WTC11 (cell line): ENCODE results near the gene LOC101059915.
"Not testable (repeated sequence)": the region's sequence is repeated elsewhere in the genome, so short reads cannot be mapped to it uniquely, and the experiment has no call there.

Source experiments
- ATAC-seq: fragments of 200-7000 bp; cut with Tn5 transposase; 2 replicates; pipeline ENCODE4 v1.10.0; 2021; ENCODE audit warnings: mild to moderate bottlenecking, moderate library complexity
- CTCF ChIA-PET: fragments of 300-600 bp; sonication (Branson Sonifier 250); formaldehyde crosslinking; loops from one replicate; lab custom pipeline; 2021; ENCODE audit warnings: antibody characterized with exemption; lab: Charles Lee
- POLR2A ChIA-PET: fragments of 350-600 bp; sonication (Branson Sonifier 250); formaldehyde crosslinking; loops from one replicate; lab custom pipeline; 2021; ENCODE audit warnings: antibody characterized with exemption; lab: Charles Lee
- DNase-seq: peaks from one replicate; pipeline ENCODE4 v3.0.0; 2021; ENCODE audit warnings: low spot score
- H3K27ac Mint-ChIP-seq: 2 replicates; pipeline ENCODE4 v1.8.0; 2021; ENCODE audit warnings: mixed read lengths
- H3K27me3 Mint-ChIP-seq: 2 replicates; pipeline ENCODE4 v1.8.0; 2021; ENCODE audit warnings: low read depth, mild to moderate bottlenecking, moderate library complexity, mixed read lengths
- H3K36me3 Mint-ChIP-seq: 2 replicates; pipeline ENCODE4 v1.8.0; 2021; ENCODE audit warnings: mixed read lengths
- H3K4me1 Mint-ChIP-seq: 2 replicates; pipeline ENCODE4 v1.8.0; 2022; ENCODE audit warnings: mixed read lengths
- H3K4me3 Mint-ChIP-seq: 2 replicates; pipeline ENCODE4 v1.8.0; 2021; ENCODE audit warnings: mild to moderate bottlenecking, moderate library complexity, mixed read lengths
- H3K9me3 Mint-ChIP-seq: 2 replicates; pipeline ENCODE4 v1.8.0; 2021; ENCODE audit warnings: mixed read lengths
- CBFB ChIP-seq: sonication (generic); formaldehyde crosslinking; IDR thresholded peaks from 2 replicates; pipeline ENCODE4 v1.8.1; 2022; ENCODE audit warnings: mild to moderate bottlenecking, low read depth, missing genetic modification reagents
- ELF4 ChIP-seq: sonication (generic); formaldehyde crosslinking; IDR thresholded peaks from 2 replicates; pipeline ENCODE4 v1.8.1; 2022; ENCODE audit warnings: low read depth, mild to moderate bottlenecking, moderate library complexity, missing genetic modification reagents
- ESRRA ChIP-seq: sonication (generic); formaldehyde crosslinking; IDR thresholded peaks from 2 replicates; pipeline ENCODE4 v1.8.1; 2022; ENCODE audit warnings: mild to moderate bottlenecking, missing genetic modification reagents, borderline replicate concordance
- FOXK1 ChIP-seq: sonication (generic); formaldehyde crosslinking; IDR thresholded peaks from 2 replicates; pipeline ENCODE4 v1.8.0; 2022; ENCODE audit warnings: mild to moderate bottlenecking, moderate library complexity, missing genetic modification reagents
- GABPB1 ChIP-seq: sonication (generic); formaldehyde crosslinking; IDR thresholded peaks from 2 replicates; pipeline ENCODE4 v1.8.1; 2023; ENCODE audit warnings: mild to moderate bottlenecking, missing genetic modification reagents
- HMGA2 ChIP-seq: fragments of 250-450 bp; sonication (Bioruptor Pico); IDR thresholded peaks from 2 replicates; pipeline ENCODE4 v1.4.0; 2021; ENCODE audit warnings: mild to moderate bottlenecking, moderate library complexity
- KAT7 ChIP-seq: sonication (generic); formaldehyde crosslinking; IDR thresholded peaks from 2 replicates; pipeline ENCODE4 v1.8.1; 2023; ENCODE audit warnings: missing genetic modification reagents, mild to moderate bottlenecking, borderline replicate concordance
- MXD4 ChIP-seq: fragments of 250-450 bp; sonication (Bioruptor Pico); IDR thresholded peaks from 2 replicates; pipeline ENCODE4 v1.8.0; 2021; ENCODE audit warnings: mild to moderate bottlenecking, moderate library complexity, borderline replicate concordance
- NR1H2 ChIP-seq: sonication (generic); formaldehyde crosslinking; IDR thresholded peaks from 2 replicates; pipeline ENCODE4 v1.9.0; 2021; ENCODE audit warnings: mild to moderate bottlenecking, moderate library complexity, missing genetic modification reagents
- SOX15 ChIP-seq: fragments of 250-450 bp; sonication (Bioruptor Pico); IDR thresholded peaks from 2 replicates; pipeline ENCODE4 v1.9.0; 2021; ENCODE audit warnings: mild to moderate bottlenecking
- ZBTB21 ChIP-seq: sonication (generic); formaldehyde crosslinking; IDR thresholded peaks from 2 replicates; pipeline ENCODE4 v1.8.1; 2023; ENCODE audit warnings: mild to moderate bottlenecking, missing genetic modification reagents, borderline replicate concordance
- ZNF121 ChIP-seq: sonication (generic); formaldehyde crosslinking; IDR thresholded peaks from 2 replicates; pipeline ENCODE4 v1.8.0; 2023; ENCODE audit warnings: missing genetic modification reagents
- ZNF232 ChIP-seq: sonication (generic); formaldehyde crosslinking; IDR thresholded peaks from 2 replicates; pipeline ENCODE4 v1.8.0; 2022; ENCODE audit warnings: mild to moderate bottlenecking, missing genetic modification reagents
- ZNF317 ChIP-seq: sonication (generic); formaldehyde crosslinking; IDR thresholded peaks from 2 replicates; pipeline ENCODE4 v1.8.1; 2023; ENCODE audit warnings: low read depth, mild to moderate bottlenecking, moderate library complexity, missing genetic modification reagents, borderline replicate concordance
- ZNF416 ChIP-seq: fragments of 250-450 bp; sonication (Bioruptor Pico); IDR thresholded peaks from 2 replicates; pipeline ENCODE4 v1.9.0; 2021; ENCODE audit warnings: mild to moderate bottlenecking, inconsistent platforms
- TF ChIP-seq, protein P1 (sequence below): fragments of 250-450 bp; sonication (Bioruptor Pico); IDR thresholded peaks from 2 replicates; pipeline ENCODE4 v1.8.0; 2021; ENCODE audit warnings: mild to moderate bottlenecking
- TF ChIP-seq, protein P2 (sequence below): fragments of 200-600 bp; IDR thresholded peaks from 2 replicates; pipeline ENCODE4 v1.8.0; 2022; ENCODE audit warnings: antibody characterized with exemption
- TF ChIP-seq, protein P3 (sequence below): fragments of 250-450 bp; sonication (Bioruptor Pico); IDR thresholded peaks from 2 replicates; pipeline ENCODE4 v1.9.0; 2021; ENCODE audit warnings: mild to moderate bottlenecking
- TF ChIP-seq, protein P4 (sequence below): sonication (generic); formaldehyde crosslinking; IDR thresholded peaks from 2 replicates; pipeline ENCODE4 v1.8.1; 2023; ENCODE audit warnings: mild to moderate bottlenecking, missing genetic modification reagents, moderate library complexity
- TF ChIP-seq, protein P5 (sequence below): fragments of 250-450 bp; sonication (Bioruptor Pico); IDR thresholded peaks from 2 replicates; pipeline ENCODE4 v1.9.0; 2021; ENCODE audit warnings: moderate library complexity, mild to moderate bottlenecking, inconsistent platforms, borderline replicate concordance
- TF ChIP-seq, protein P6 (sequence below): sonication (generic); formaldehyde crosslinking; IDR thresholded peaks from 2 replicates; pipeline ENCODE4 v1.8.1; 2022; ENCODE audit warnings: mild to moderate bottlenecking, moderate library complexity, missing genetic modification reagents

LOC101059915 gene

DNA sequence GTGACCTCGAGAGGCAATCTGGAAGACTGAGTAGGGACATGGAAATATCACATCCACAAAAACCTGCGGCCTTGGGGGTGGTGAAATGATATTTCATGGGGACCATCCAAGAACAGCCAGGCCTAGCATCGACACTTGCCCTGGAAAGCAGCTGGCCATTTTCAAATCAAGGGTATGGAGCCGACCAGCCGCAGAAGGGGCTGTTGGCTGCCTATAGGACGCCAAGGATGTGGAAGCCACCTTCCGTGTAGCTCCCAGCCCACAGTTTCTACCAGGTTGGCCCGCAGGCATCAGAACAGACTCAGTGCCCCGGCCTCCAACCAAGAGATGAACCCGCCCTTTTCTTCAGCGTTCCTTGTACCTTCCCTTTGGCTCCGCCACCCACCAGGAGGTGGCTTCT, 5.4 kb upstream of the LOC101059915 start:
- ChIA-PET POLR2A (no interaction called here), CTCF (no interaction called here)
- peaks cover 2% of the 10 kb centered on the region; the same call in 1 of the 2 replicates for H3K9me3 Mint-ChIP-seq
- no peak overlapping the region for H3K4me3 Mint-ChIP-seq
- ATAC-seq = no peak
- no peaks in the 10 kb centered on the region for H3K4me1 Mint-ChIP-seq
- no peaks in the 10 kb centered on the region for H3K36me3 Mint-ChIP-seq
- H3K27me3 Mint-ChIP-seq = no peaks in the 10 kb centered on the region; the same call in 1 of the 2 replicates
- no peak overlapping the region for H3K27ac Mint-ChIP-seq
- DNase-seq = no peak
- TF ChIP-seq ZBTB21 (CRISPR knock-in tag) = no peak
- TF ChIP-seq CBFB = no peak
- TF ChIP-seq KAT7 (CRISPR knock-in tag) = no peak
- TF ChIP-seq ESRRA (CRISPR knock-in tag) = no peak
- TF ChIP-seq HMGA2 (CRISPR knock-in tag) = no peak
- TF ChIP-seq MXD4 (CRISPR knock-in tag) = no peak
- TF ChIP-seq, protein P1, sequence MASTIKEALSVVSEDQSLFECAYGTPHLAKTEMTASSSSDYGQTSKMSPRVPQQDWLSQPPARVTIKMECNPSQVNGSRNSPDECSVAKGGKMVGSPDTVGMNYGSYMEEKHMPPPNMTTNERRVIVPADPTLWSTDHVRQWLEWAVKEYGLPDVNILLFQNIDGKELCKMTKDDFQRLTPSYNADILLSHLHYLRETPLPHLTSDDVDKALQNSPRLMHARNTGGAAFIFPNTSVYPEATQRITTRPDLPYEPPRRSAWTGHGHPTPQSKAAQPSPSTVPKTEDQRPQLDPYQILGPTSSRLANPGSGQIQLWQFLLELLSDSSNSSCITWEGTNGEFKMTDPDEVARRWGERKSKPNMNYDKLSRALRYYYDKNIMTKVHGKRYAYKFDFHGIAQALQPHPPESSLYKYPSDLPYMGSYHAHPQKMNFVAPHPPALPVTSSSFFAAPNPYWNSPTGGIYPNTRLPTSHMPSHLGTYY = no peak
- no peak for TF ChIP-seq FOXK1 (CRISPR knock-in tag)

DNA sequence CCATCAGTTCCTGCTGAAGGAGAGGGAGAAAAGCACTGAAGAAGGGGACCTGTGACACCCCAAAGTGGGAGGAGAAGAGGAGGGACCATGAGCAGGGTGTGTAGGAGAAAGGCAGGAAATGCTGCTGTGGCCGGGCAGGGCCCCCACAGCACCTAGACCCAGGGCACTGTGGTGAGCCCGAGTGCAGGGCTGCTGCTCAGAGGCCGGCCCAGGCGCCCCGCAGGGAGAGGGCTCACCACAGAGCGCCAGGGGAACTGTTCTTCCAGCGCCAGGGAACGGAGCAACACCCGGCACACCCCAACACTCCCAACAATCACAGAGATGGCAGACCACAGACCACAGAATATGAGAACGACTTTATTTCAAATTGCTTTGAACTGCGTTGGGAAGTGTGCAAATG, 4.7 kb upstream of the LOC101059915 start:
- H3K27ac Mint-ChIP-seq, H3K4me3 Mint-ChIP-seq, ATAC-seq, POLR2A ChIA-PET, DNase-seq, H3K4me1 Mint-ChIP-seq, CTCF ChIA-PET, H3K27me3 Mint-ChIP-seq, H3K36me3 Mint-ChIP-seq, H3K9me3 Mint-ChIP-seq: not testable (repeated sequence)

DNA sequence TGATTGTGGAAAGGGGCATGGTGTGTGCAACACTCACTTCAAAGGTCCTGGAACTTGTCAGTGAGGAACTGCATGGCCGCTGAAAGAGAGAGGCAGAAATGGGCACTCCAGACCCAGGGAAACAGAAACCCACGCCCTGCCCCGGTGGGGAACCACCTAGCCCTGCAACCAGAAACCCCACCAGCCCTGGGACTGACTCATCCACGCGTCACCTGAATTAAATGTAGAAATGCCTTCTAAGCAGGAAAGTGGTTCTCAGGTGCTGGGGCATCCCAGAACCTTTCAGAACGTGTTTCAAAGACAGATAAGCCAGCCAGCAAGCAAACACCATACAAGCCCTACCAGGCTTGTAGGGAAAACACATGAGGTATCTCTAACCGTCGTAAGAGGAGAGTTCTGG, 4.1 kb upstream of the LOC101059915 start:
- DNase-seq, H3K9me3 Mint-ChIP-seq, H3K27me3 Mint-ChIP-seq, H3K4me1 Mint-ChIP-seq, ATAC-seq, POLR2A ChIA-PET, H3K27ac Mint-ChIP-seq, H3K4me3 Mint-ChIP-seq, H3K36me3 Mint-ChIP-seq: not testable (repeated sequence)
- CTCF ChIA-PET = interaction anchor here (0.8 kb wide), 1 partner anchor 11 kb away, joined by 3 read pairs; no protein-coding TSS in a partner anchor

DNA sequence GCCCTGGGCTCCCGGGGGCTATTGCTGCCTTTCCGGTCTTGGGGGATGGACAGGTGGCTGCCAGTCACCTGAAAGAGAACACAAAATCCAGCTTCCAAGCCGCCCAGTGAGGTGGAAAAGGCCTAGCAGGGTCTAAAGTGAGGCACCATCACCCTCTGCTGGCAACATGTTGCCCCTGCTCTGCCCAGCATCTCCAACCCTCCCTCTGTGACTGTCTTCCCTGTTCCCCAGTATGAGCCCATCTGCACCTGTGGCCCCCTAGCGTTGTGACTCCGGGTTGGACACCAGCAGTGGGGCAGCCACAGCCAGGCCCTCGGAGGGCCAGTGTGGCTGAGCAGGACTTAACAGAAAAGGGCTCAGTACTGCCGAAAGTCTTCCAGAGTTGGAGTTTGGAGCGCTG, 3.1 kb upstream of the LOC101059915 start:
- DNase-seq = peak; percentile 64
- H3K27me3 Mint-ChIP-seq, H3K4me3 Mint-ChIP-seq, H3K36me3 Mint-ChIP-seq, H3K27ac Mint-ChIP-seq, H3K9me3 Mint-ChIP-seq, H3K4me1 Mint-ChIP-seq, POLR2A ChIA-PET: not testable (repeated sequence)
- CTCF ChIA-PET = interaction anchor here (0.6 to 0.8 kb wide), 6 partner anchors 12 to 244 kb away, joined by 3 to 8 read pairs (median 4); no protein-coding TSS in a partner anchor
- TF ChIP-seq, protein P2, sequence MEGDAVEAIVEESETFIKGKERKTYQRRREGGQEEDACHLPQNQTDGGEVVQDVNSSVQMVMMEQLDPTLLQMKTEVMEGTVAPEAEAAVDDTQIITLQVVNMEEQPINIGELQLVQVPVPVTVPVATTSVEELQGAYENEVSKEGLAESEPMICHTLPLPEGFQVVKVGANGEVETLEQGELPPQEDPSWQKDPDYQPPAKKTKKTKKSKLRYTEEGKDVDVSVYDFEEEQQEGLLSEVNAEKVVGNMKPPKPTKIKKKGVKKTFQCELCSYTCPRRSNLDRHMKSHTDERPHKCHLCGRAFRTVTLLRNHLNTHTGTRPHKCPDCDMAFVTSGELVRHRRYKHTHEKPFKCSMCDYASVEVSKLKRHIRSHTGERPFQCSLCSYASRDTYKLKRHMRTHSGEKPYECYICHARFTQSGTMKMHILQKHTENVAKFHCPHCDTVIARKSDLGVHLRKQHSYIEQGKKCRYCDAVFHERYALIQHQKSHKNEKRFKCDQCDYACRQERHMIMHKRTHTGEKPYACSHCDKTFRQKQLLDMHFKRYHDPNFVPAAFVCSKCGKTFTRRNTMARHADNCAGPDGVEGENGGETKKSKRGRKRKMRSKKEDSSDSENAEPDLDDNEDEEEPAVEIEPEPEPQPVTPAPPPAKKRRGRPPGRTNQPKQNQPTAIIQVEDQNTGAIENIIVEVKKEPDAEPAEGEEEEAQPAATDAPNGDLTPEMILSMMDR = peak; percentile 49
- peak; percentile 98 for ATAC-seq

DNA sequence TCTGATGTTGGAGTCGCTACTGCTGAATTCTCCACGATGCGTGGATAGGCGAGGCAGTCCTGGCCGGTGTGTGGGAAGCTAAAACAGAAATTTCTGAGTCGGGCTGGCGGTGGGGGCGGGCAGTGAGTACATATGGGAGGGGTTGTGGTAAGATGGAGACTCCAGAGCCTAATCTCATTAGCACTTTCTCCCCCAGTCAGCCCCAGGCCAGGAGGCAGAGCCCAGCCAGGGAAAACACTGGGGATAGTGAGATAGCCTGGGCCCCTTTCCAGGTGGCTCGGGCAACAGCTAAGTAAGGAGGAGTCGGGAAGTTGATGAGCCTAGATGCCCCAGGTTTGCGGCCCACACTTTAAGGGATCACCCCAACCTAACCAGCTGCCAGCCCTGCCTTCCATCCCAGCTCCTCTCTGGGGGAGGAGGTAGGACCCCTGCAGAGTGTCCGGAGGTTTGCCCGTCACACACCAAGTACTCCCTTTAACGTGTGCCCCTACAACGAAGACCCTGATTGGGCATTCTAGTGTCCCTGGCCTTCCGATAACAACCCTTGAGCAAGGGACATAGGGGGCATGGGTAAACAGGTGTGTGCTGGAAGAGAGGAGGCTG, 2.4 kb upstream of the LOC101059915 start:
- H3K27me3 Mint-ChIP-seq = no peaks in the 10 kb centered on the region; the same call in 1 of the 2 replicates
- DNase-seq = no peak
- TF ChIP-seq SOX15 (no peak), ZNF416 (CRISPR knock-in tag) (no peak), CBFB (no peak), ZNF232 (no peak), ZNF121 (CRISPR knock-in tag) (no peak), ELF4 (no peak), MXD4 (CRISPR knock-in tag) (no peak), NR1H2 (CRISPR knock-in tag) (no peak), ZNF317 (no peak), GABPB1 (no peak), HMGA2 (CRISPR knock-in tag) (no peak)
- TF ChIP-seq, protein P3, sequence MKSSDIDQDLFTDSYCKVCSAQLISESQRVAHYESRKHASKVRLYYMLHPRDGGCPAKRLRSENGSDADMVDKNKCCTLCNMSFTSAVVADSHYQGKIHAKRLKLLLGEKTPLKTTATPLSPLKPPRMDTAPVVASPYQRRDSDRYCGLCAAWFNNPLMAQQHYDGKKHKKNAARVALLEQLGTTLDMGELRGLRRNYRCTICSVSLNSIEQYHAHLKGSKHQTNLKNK (CRISPR knock-in tag) = no peak
- TF ChIP-seq, protein P4, sequence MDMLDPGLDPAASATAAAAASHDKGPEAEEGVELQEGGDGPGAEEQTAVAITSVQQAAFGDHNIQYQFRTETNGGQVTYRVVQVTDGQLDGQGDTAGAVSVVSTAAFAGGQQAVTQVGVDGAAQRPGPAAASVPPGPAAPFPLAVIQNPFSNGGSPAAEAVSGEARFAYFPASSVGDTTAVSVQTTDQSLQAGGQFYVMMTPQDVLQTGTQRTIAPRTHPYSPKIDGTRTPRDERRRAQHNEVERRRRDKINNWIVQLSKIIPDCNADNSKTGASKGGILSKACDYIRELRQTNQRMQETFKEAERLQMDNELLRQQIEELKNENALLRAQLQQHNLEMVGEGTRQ (CRISPR knock-in tag) = no peak
- TF ChIP-seq, protein P5, sequence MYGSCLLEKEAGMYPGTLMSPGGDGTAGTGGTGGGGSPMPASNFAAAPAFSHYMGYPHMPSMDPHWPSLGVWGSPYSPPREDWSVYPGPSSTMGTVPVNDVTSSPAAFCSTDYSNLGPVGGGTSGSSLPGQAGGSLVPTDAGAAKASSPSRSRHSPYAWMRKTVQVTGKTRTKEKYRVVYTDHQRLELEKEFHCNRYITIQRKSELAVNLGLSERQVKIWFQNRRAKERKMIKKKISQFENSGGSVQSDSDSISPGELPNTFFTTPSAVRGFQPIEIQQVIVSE (CRISPR knock-in tag) = no peak
- TF ChIP-seq, protein P6, sequence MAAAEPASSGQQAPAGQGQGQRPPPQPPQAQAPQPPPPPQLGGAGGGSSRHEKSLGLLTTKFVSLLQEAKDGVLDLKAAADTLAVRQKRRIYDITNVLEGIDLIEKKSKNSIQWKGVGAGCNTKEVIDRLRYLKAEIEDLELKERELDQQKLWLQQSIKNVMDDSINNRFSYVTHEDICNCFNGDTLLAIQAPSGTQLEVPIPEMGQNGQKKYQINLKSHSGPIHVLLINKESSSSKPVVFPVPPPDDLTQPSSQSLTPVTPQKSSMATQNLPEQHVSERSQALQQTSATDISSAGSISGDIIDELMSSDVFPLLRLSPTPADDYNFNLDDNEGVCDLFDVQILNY (CRISPR knock-in tag) = no peak
- TF ChIP-seq, all 79 proteins: peak for 0
- CTCF ChIA-PET = interaction anchor here (0.6 kb wide), 2 partner anchors 410 to 695 kb away, joined by 3 to 8 read pairs; no protein-coding TSS in a partner anchor
- Mint-ChIP-seq H3K4me1 (no peaks in the 10 kb centered on the region), H3K27ac (no peak overlapping the region), H3K9me3 (no peaks in the 10 kb centered on the region), H3K36me3 (no peaks in the 10 kb centered on the region), H3K4me3 (no peak overlapping the region)
- no peak for ATAC-seq
- POLR2A ChIA-PET = no interaction called here
